ENCODE measurements around the gene FOXL2NB.

FOXL2NB gene

DNA sequence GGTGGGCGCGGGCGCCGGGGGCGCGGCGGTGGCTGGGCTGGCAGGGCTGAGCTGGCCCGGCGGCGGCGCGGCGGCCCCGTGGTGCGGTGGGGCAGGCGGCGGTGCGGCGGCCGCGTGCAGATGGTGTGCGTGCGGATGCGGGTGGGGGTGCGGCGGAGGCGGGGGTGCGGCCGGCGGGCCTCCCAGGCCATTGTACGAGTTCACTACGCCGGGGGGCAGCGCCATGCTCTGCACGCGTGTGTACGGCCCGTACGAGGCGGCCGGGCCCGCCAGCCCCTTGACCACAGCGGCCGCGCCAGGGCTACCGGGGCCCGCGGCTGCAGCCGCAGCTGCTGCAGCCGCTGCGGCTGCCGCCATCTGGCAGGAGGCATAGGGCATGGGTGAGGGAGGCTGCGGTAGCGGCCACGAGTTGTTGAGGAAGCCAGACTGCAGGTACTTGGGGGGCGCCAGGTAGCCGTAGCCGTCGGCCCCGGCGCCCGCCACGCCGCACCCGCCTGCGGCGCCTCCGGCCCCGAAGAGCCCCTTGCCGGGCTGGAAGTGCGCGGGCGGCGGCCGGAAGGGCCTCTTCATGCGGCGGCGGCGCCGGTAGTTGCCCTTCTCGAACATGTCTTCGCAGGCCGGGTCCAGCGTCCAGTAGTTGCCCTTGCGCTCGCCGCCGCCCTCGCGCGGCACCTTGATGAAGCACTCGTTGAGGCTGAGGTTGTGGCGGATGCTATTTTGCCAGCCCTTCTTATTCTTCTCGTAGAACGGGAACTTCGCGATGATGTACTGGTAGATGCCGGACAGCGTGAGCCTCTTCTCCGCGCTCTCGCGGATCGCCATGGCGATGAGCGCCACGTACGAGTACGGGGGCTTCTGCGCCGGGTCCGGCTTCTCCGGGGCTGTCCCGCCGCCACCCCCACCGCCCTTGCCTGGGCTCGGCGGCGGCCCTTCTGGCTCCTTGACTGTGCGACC lies 1.0 kb upstream of the FOXL2NB start:
- DNase-seq (ENCODE audit: low read depth), result no peak

DNA sequence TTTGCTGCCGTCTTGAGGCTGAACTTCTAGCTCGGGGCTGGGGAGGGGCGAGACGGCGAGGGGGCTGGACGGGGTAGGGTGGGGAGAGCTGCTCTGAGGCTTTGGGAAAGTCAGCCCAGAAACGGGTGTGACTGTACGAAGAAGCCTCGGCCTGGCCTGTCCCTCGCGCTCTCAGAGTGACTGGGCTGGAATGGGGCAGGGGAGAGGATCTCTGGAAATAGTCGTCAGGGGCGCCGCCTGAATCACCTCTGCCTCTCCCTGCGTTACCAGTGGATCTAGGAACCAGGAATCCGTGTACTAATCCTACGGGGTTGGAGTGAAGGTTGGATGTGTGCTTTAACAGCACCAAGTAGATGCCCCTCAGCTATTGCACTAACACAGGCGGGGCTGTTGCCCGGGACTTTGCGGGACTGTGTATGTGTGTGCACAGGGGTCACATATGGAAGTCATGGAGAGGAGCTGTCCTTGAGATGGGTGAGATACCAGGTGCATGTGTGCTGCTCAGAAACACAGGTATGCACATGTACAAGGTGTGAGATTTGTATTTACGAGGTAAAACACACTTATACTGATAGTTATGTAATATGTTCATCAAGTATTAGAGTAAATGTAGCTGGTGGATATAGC lies 591 bp downstream of the FOXL2NB start:
- no peak for DNase-seq (ENCODE audit: low read depth)

DNA sequence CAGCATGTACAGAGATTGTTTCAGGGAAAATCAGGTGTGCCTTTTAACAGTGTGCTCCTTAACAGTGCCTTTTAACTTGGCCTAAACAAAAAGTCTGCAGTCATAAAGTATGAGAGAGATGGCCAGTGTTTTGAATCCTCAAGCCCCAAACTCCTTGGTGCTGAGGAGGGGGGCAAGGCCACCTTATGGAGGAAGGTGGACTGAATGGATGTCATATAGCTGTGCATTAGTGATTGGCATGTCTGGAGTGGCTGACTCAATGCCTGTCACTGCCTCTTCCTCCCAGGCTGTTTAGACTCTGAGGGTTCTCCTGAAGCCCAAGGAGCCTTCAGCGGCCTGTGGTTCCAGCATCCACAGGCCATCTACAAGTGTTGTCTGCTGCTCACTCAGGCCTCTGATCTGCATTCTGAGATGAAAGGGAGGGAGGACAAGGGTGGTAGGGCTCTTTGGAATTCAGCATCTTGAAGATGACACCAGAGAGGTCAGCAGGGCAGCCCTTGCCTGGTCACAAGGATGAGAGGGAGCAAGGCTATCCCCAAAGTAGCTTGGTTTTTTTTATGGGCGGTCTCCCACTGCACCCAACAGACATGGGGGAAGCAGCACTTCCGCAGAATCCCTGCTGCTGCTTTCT lies 1.5 kb downstream of the FOXL2NB start:
- no peak for DNase-seq (ENCODE audit: low read depth)

DNA sequence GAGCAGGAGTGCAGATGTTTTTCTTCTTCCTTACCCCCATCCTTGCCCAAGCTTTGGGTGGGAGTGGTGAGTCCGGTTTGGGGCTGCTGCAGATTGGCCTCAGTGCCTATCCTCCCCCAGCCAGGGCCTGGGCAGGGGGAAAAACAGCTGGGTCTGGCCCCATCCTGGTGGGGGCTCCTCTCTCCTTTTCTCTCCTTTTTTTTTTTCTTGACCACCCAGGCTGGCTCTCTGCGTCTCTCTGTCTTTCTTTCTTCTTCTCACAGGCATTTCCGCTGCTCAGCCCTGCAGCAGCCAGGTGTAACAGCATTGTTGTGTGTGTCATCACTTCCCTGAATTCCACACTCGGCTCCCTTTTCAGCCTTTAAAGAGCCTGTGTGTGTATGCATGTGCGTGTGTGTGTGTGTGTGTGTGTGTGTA lies 2.0 kb downstream of the FOXL2NB start:
- no peak for DNase-seq (ENCODE audit: low read depth)

- DNase-seq (ENCODE audit: low read depth), result no peak
These were observed 2.5 kb downstream of the FOXL2NB start for GRCh38 chr3:138949445-138950005.

GRCh38 chr3:138950006-138950644 lies 3.1 kb downstream of the FOXL2NB start:
- no peak for DNase-seq (ENCODE audit: low read depth)

- no peak for DNase-seq (ENCODE audit: low read depth)
These were observed 3.7 kb downstream of the FOXL2NB start for GRCh38 chr3:138950701-138951100.

DNA sequence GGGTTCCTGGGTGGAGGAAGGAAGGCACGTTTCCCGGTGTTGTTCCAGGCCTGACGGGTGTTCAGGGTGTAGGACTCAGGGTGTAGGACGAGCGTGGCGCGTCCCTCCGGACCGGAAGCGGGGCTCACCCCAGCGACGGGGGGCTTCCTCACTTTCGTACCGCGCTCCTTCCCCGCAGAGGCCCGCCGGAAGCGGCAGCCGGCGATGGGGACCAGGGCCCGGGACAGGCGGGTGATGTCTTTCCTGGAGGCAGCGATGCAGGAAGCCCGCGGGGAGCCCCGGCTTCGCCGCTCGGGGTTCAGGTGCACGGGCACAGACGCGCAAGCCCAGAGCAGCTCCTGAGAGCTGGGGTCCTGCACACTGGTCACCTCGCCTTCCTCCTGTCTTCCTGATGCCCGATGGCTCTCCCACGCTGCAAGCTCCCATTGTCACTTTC lies 13.4 kb downstream of the FOXL2NB start:
- DNase-seq (ENCODE audit: low read depth), result no peak

- DNase-seq (ENCODE audit: low read depth), result no peak
These were observed 16.0 kb downstream of the FOXL2NB start for GRCh38 chr3:138962854-138963560.

DNA sequence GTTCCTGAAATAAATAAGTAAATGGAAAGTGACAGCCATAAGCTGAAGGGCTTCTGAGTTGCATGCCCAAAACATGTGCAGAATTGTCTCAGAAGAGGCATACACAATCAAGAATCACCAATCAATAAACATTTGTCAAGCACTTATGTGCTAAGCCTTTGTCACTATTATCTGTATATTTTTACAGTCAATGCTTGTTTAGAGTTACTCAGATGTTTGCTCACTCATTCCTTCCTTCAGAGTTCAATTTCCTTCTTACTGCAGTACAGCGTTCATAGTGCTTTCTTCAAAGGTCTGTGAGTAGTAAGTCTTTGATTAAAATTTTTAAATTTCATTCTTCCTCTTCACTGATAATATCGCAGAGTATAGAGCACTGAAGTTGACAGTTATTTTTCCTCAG lies 17.2 kb downstream of the FOXL2NB start:
- DNase-seq (ENCODE audit: low read depth), result no peak

GRCh38 chr3:138964923-138965322 lies 17.9 kb downstream of the FOXL2NB start:
- DNase-seq (ENCODE audit: low read depth), result no peak

- no peak for DNase-seq (ENCODE audit: low read depth)
These were observed 24.8 kb downstream of the FOXL2NB start for GRCh38 chr3:138971766-138972320.

GRCh38 chr3:138972941-138973340 lies 25.9 kb downstream of the FOXL2NB start:
- no peak for DNase-seq (ENCODE audit: low read depth)

DNA sequence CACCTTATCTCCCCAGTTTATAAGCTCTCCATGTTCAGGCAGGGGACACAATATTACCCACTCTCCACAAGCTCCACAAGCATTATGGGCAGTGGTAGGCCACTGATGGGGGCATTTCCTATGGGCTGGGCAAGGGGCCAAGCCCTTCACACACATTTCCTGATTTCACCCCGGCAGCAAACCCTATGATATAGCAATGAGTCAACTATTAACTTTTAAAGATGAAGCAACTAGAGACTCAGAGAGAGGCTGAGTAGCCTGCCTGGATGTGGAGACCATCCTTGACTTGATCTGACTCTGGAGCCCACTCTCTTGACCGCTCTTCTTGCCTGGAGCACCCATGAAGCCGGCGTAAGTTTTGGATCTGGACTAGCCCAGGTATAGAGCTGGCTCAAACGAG lies 27.4 kb downstream of the FOXL2NB start:
- DNase-seq (ENCODE audit: low read depth), result no peak

DNA sequence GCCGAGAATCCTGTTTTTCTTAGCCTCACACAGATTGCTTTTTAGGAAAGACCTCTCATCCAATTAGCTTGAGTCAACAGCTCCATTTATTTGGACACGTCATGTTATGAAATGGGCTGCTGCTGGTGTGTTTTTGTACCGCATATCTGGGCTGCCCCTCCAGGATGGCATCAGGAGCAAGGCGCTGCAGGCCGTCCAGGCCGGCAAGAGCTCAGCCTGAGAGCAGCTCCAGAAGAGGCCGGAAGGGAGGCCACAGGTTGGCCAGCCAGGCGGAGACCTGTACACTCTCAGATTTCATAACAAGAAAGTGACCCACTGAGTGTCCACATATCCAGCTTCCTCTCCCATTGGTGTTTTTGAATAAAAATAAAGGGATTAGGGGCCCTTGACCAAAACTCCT lies 28.3 kb downstream of the FOXL2NB start:
- DNase-seq (ENCODE audit: low read depth), result no peak

DNA sequence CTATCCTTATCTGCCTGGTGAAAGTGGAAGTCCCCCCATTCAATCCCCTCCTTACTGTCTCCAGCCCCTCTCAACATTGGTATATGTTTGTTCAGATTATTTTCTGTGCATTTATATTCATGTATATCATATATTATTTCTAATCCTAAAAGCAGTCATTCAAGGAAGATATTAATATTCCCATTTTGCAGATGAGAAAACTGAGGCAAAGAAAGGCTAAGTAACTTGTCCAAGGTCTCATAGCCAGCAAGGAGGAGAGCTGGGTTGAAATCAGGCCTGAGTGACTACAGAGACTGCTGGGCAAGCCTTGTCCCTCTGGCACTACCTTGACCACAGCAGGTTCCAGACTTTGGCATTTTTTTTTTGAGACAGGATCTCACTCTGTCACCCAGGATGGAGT lies 29.0 kb downstream of the FOXL2NB start:
- DNase-seq (ENCODE audit: low read depth), result no peak

DNA sequence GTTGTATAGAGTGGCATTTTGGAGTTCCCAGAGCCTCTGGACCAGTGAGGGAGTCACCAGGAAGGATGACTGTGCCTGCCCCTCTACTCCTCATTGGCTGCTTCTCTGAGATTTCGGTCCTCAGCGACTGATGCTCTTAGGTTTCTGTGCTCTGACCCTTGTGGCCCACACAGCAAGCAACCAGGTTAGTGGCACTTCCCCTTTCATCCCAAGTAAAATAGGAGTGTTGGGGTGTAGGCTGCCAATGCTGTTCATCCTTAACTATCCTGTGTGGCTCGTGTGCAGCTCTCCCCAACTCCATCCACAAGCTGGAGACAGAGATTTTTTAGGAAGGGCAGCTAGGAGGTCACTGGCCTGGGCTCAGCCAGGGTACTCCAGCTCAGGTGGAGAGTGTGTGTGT lies 37.8 kb downstream of the FOXL2NB start:
- DNase-seq (ENCODE audit: low read depth), result no peak

GRCh38 chr3:138985932-138986331 lies 38.9 kb downstream of the FOXL2NB start:
- no peak for DNase-seq (ENCODE audit: low read depth)

DNA sequence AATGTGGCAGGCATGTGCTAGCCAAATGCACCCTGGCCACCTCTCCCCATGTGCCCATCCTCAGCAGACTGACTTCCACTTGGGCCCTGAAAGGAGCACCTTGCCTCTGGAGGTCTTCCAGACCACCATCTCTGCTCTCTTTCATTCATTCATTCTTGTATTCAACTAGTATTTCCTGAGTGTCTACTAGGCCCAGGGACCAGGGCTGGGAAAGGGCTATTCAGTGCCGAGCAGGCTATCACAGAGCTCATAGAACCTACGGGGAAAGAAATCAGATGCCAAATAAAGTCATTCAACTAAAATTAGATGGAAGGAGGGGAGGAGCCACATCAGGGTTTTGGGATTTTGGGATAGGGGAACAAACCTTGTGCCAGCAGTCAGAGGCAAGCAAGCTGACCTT lies 40.2 kb downstream of the FOXL2NB start:
- DNase-seq (ENCODE audit: low read depth), result no peak

- DNase-seq (ENCODE audit: low read depth), result no peak
These were observed 48.7 kb downstream of the FOXL2NB start for GRCh38 chr3:138995706-138996105.
